ENCODE data around the gene WBP1L.
A peak's percentile ranks its signal among the peaks of the same experiment; 100 is the strongest.

Gene WBP1L

GRCh38 chr10:102826148-102826796 lies 82.5 kb downstream of the WBP1L start:
- no peak overlapping the region for H3K4me3 ChIP-seq (ENCODE audit: low read depth, low read length)
- DNase-seq (ENCODE audit: low read depth, low spot score), result no peak
- no peak for TF ChIP-seq CTCF (IDR thresholded peaks at IDR 0.05; ENCODE audit: low read depth, low read length)
- in situ Hi-C loops (cut with HindIII; ENCODE audit: low sequenced_read_pairs), result no loop called here

GRCh38 chr10:102827597-102827975 lies 83.8 kb downstream of the WBP1L start:
- in situ Hi-C loops (cut with HindIII; ENCODE audit: low sequenced_read_pairs), result no loop called here
- no peak overlapping the region for H3K4me3 ChIP-seq (ENCODE audit: low read depth, low read length)
- no peak for TF ChIP-seq CTCF (IDR thresholded peaks at IDR 0.05; ENCODE audit: low read depth, low read length)
- DNase-seq (ENCODE audit: low read depth, low spot score), result no peak

GRCh38 chr10:102831322-102832071 lies 87.7 kb downstream of the WBP1L start:
- TF ChIP-seq CTCF (IDR thresholded peaks at IDR 0.05; ENCODE audit: low read depth, low read length), result no peak
- in situ Hi-C loops (cut with HindIII; ENCODE audit: low sequenced_read_pairs), result no loop called here
- DNase-seq (ENCODE audit: low read depth, low spot score), result peak; percentile 18
- H3K4me3 ChIP-seq (ENCODE audit: low read depth, low read length), result no peak overlapping the region

DNA sequence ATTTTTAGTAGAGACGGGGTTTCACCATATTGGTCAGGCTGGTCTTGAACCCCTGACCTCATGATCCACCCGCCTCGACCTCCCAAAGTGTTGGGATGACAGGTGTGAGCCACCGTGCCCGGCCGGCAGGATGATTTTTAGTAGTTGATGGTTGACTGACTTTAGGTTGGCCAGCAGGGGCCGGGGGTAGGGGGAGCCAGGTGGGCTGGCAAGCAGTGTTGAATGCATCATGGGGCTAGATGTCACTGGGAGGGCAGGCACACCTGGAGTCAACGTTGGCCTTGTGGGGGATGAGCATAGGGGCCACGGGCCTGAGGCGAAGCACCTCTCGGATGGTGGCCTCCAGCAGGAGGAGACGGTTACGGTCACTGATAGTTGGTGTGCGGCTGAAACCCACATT lies 88.5 kb downstream of the WBP1L start:
- in situ Hi-C loops (cut with HindIII; ENCODE audit: low sequenced_read_pairs), result no loop called here
- TF ChIP-seq CTCF (IDR thresholded peaks at IDR 0.05; ENCODE audit: low read depth, low read length), result no peak
- H3K4me3 ChIP-seq (ENCODE audit: low read depth, low read length), result no peak overlapping the region
- no peak for DNase-seq (ENCODE audit: low read depth, low spot score)

GRCh38 chr10:102832987-102833386 lies 89.2 kb downstream of the WBP1L start:
- in situ Hi-C loops (cut with HindIII; ENCODE audit: low sequenced_read_pairs), result no loop called here
- no peak overlapping the region for H3K4me3 ChIP-seq (ENCODE audit: low read depth, low read length)
- no peak for TF ChIP-seq CTCF (IDR thresholded peaks at IDR 0.05; ENCODE audit: low read depth, low read length)
- DNase-seq (ENCODE audit: low read depth, low spot score), result no peak

DNA sequence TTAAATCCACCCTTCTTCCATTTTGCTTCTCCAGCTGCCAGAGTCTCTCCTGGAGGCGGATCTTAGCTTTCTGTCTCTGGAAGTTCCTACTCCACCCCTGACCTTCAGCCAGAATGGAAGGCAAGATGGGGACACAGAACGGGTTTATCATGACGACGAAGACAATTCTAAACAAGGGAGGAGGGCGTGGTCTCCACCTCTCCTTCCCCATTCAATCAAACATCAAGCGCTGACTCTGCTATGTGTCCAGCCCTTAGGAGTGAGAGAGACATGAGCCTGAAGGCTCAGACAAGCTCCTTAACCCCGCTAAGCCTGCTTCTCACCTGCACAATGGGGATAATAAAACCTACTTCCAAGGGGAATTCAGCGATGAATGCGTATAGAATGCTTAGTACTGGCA lies 90.4 kb downstream of the WBP1L start:
- H3K4me3 ChIP-seq (ENCODE audit: low read depth, low read length), result no peak overlapping the region
- in situ Hi-C loops (cut with HindIII; ENCODE audit: low sequenced_read_pairs), result no loop called here
- no peak for TF ChIP-seq CTCF (IDR thresholded peaks at IDR 0.05; ENCODE audit: low read depth, low read length)
- DNase-seq (ENCODE audit: low read depth, low spot score), result no peak
